NCI-H2196 (cell line): ENCODE results near the gene PON3.

Experiments
- DNase-seq: peaks from one replicate; lab custom pipeline; 2025; ENCODE audit not compliant: unreplicated experiment; lab: John Stamatoyannopoulos, UW

PON3 gene

DNA sequence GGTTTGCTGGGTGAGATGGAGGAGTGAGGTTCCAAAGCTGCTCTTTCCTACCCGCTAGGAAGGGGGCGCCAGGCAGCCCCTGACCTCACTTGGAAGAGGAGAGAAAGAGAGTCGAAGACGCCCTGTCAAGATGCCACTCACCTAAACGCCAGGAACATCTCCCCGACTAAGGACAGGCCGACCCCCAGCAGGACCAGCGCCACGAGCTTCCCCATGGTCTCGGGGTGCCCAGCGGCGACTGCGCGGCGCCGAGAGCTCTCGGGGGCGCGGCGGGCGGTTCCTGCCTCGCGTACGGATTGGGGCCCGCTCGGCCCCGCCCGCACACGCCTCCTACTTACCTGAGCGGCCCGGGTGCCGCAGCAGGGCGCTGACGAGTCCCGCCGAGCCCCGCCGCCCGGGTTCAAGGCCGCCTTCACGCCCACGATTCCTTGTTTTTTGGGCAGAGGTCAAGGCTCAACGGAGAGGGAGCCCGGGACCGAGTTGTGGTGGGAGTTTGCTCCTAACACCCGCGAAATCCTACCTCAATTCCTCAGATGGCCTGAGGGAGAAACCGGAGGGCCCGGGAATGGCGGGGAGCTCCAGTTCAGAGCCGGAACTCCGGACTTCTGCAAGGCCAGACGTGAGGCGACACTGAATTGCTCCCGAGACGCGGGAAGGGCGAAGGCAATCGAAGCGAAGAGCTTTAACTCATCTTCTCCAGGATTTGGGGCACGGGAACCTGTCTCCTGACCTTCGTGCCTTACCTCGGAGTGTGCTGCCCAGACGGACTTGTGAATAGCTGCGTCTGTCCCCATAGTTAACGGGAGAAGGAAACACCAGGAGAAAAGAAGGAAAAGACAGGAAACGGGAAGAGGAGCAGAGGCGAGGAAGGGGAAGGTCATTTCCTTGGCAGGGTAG is at the start of gene PON3:
PON3 (minus strand) TSS at position 240 of the 897 bp plus-strand sequence; CDS start at position 215, 25 bp downstream.
- peak; percentile 76 for DNase-seq

DNA sequence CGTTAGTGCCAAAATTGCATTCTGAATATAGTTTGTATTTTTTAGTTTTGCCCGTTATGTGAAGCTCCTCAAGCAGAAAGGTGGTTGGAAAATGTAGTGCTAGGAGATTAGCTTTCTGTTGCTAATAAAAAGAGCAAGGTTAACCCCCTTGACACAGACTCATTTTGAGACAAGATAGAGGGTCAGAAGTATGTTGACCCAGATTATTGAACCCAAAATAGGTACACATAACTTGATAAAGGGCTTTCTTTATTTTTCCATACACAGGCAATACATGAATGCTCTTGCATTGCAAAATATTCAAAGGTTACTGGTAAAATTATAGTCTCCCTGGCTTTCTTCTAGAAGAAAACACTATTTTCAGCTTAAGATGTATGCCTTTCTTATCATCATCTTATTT is 48.6 kb upstream of the PON3 start:
- no peak for DNase-seq

DNA sequence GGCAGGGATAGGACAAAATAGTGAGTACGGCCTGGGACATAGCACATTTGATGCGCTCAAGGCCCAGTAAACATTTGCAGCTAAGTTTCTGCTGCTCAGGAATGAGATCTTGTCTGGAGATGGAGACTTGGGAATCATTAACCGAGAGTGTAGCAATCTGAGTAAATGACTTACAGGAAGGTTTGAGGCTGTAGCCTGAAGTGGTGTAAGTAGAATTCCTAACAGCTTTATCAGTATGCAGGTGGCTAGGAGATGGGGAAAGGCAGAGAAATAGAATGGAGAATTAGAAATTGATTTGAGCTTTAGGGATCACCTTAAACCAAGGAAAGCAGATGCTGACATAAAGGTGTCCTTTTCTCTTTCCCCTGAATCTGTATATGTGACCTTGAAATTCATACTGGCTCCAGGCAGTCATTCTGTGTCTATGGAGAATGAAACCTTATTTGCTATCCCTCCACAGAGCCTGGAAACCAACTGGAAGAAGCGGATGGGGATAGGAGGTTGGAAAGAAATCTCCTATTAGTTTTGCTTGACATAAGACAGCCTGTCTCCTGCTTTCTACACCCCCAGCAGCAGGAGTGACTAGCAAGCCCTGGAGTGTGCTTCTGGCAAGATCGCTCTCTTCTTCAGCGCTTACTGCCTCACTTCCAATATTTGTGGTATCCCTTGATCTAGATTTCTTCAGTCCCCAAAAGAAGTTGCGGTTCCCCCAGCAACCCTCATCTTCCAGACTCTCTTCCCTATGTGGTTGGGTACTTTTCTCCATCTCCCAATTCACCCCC is 45.1 kb upstream of the PON3 start:
- no peak for DNase-seq

DNA sequence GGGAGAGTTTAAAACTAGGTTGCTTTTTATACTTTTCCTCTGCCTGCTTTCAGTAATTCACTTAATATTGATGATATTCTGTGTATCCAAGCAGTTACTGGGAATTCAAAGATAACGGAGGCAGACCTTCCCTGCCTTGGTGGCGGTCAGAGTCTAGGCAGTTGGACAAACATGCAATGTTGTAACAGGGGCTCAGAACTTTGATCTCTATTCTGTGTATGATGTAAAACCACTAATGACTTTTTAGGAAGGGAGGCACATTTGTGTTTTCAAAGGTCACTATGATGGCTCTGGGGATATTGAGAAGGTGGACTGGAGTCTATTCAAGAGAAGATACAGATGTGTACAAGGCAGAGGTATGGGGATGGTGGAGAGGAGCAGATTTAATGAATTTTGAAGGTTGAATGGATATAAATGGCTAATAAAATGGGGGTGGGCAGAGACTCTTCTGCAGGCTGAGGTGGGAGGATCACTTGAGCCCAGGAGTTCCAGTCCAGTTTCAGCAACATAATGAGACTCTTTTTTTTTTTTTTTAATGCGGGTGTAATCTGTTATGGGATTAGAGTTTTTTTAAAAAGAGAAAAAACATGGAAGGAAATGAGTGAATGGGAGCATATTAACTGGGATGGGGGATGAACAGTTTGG is 44.3 kb upstream of the PON3 start:
- DNase-seq: no peak

GRCh38 chr7:95436407-95436806 is 40.2 kb upstream of the PON3 start:
- no peak for DNase-seq

- no peak for DNase-seq
Observed at GRCh38 chr7:95435422-95435780, 39.2 kb upstream of the PON3 start.

GRCh38 chr7:95434557-95435421 is 38.6 kb upstream of the PON3 start, which contains the start of gene PON2:
TSS of gene PON2 (minus strand) at chr7:95435028. CDS start at chr7:95434951, 77 bp downstream.
- DNase-seq: peak; percentile 75

- no peak for DNase-seq
Observed at GRCh38 chr7:95433952-95434556, 37.9 kb upstream of the PON3 start.

DNA sequence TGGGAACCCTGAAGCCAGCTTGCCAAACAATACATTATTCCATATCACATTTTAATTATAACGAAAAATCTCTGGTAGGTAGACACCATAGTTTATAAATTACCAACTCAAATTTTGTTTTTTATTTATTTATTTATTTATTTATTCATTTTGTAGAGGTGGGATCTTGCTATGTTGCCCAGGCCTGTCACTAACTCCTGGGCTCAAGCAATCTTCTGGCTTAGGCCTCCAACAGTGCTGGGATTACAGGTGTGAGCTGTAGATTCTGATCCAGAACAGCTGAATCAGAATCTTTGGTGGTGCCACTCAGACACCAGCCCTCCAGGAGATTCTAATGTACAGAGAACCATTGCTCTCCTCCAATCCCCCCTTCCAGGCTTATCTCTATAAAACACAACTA is 37.0 kb upstream of the PON3 start:
- DNase-seq: no peak

- DNase-seq: no peak
Observed at GRCh38 chr7:95432606-95433005, 36.4 kb upstream of the PON3 start.

- no peak for DNase-seq
Observed at GRCh38 chr7:95430864-95431263, 34.7 kb upstream of the PON3 start.

DNA sequence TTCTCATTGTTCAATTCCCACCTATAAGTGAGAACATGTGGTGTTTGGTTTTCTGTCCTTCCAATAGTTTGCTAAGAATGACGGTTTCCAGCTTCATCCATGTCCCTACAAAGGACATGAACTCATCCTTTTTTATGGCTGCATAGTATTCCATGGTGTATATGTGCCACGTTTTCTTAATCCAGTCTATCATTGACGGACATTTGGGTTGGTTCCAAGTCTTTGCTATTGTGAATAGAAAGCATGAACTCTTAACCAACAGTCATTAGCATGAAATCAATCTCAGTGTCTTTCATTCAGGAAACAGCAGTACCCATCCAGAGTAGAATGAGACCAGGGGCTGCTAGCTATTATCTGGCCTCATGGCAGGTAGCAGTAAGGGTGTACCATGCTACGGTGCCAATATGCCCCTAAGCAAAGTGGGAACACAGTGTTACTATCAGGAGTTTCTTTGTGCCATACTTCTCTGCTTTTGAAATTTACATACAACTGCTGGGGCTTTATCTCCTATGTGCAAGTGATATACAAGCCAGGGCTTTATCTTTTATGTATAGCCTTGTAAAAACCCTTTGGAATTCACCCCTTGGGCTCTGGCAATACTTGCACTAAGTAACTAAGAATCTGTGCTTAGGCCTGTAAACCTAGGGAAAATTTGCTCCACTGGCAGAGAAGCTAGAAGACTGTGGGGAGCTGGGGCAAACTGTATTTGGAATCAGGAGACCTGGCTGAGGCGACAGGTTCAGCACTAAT is 33.2 kb upstream of the PON3 start:
- DNase-seq: no peak

GRCh38 chr7:95427914-95428516 is 31.8 kb upstream of the PON3 start:
- DNase-seq: no peak

- DNase-seq: no peak
Observed at GRCh38 chr7:95427166-95427565, 31.0 kb upstream of the PON3 start.

GRCh38 chr7:95425694-95426093 is 29.5 kb upstream of the PON3 start:
- no peak for DNase-seq

GRCh38 chr7:95424716-95425115 is 28.5 kb upstream of the PON3 start:
- DNase-seq: no peak

- no peak for DNase-seq
Observed at GRCh38 chr7:95421847-95422444, 25.8 kb upstream of the PON3 start.

- DNase-seq: no peak
Observed at GRCh38 chr7:95421000-95421846, 25.0 kb upstream of the PON3 start.
